HepG2 (cell line): ENCODE measurements around the gene SUPT4H1. TPM values are rescaled to one million over a fixed set of nuclear protein-coding genes. Genes with fewer than 3 reads are reported as not detected.
A peak's percentile ranks its signal among the peaks of the same experiment; 100 is the strongest.

ENCODE experiments used
- CENPX ChIP-seq: sonication (generic); formaldehyde crosslinking; IDR thresholded peaks from 2 replicates; pipeline ENCODE4 v1.9.0; 2021; ENCODE audit warnings: mild to moderate bottlenecking, missing genetic modification reagents, moderate library complexity
- CHD4 ChIP-seq: fragments of 200-600 bp; sonication (generic); IDR thresholded peaks from 2 replicates; pipeline ENCODE4 v1.7.0; 2017; ENCODE audit warnings: mild to moderate bottlenecking, low read length, borderline replicate concordance
- ETV6 ChIP-seq: sonication (generic); formaldehyde crosslinking; conservative IDR thresholded peaks from 2 replicates; pipeline ENCODE4 v1.4.0; 2020; ENCODE audit warnings: missing genetic modification reagents
- GATAD2A ChIP-seq: IDR thresholded peaks from 2 replicates; pipeline ENCODE4 v1.6.1; 2016
- KLF9 ChIP-seq: IDR thresholded peaks from 2 replicates; pipeline ENCODE4 v1.6.1; 2016; ENCODE audit warnings: low read depth
- MBD4 ChIP-seq: IDR thresholded peaks from 2 replicates; pipeline ENCODE4 v1.6.1; 2012; ENCODE audit warnings: low read length, inconsistent platforms, borderline replicate concordance
- REPIN1 ChIP-seq: sonication (generic); formaldehyde crosslinking; IDR thresholded peaks from 2 replicates; pipeline ENCODE4 v1.8.0; 2022; ENCODE audit warnings: missing genetic modification reagents, low read depth, mild to moderate bottlenecking, borderline replicate concordance
- SP5 ChIP-seq: IDR thresholded peaks from 2 replicates; pipeline ENCODE4 v1.6.1; 2016; ENCODE audit warnings: low read depth, borderline replicate concordance
- TCF7 ChIP-seq: sonication (generic); IDR thresholded peaks from 2 replicates; pipeline ENCODE4 v1.6.1; 2016; ENCODE audit warnings: antibody characterized with exemption, low read depth
- ZNF18 ChIP-seq: sonication (generic); formaldehyde crosslinking; IDR thresholded peaks from 2 replicates; pipeline ENCODE4 v1.8.0; 2022; ENCODE audit warnings: mild to moderate bottlenecking, missing genetic modification reagents; ENCODE audit not compliant: insufficient replicate concordance
- ZNF225 ChIP-seq: sonication (generic); formaldehyde crosslinking; IDR thresholded peaks from 2 replicates; pipeline ENCODE4 v1.4.0; 2020; ENCODE audit warnings: mild to moderate bottlenecking, missing genetic modification reagents
- ZNF547 ChIP-seq: sonication (generic); formaldehyde crosslinking; IDR thresholded peaks from 2 replicates; pipeline ENCODE4 v1.5.1; 2020; ENCODE audit warnings: mild to moderate bottlenecking, missing genetic modification reagents
- ZNF609 ChIP-seq: sonication (generic); formaldehyde crosslinking; IDR thresholded peaks from 2 replicates; pipeline ENCODE4 v1.4.0; 2020; ENCODE audit warnings: mild to moderate bottlenecking, missing genetic modification reagents, borderline replicate concordance
- ZNF792 ChIP-seq: IDR thresholded peaks from 2 replicates; pipeline ENCODE4 v1.6.1; 2016
- polyA plus RNA-seq, 8 experiments: library from polyadenylated mRNA; depleted of rRNA in 3 of 8; stranded (reverse) in 7 of 8; unstranded in 1 of 8; fragments of >200 nt; fragmentation: Illumina TruSeq in 4 of 8; extraction: Trizol in 4 of 8; gene quantifications; 2 replicates each; pipeline versions ENCODE4 v1.2.1 to v1.2.3, GENCODE V29; 2011 to 2016; ENCODE audit warnings: low read depth in 4 of 8, missing spikeins in 1 of 8, mixed read lengths in 1 of 8; ENCODE audit not compliant: insufficient read depth in 1 of 8
- total RNA-seq, 5 experiments: library from RNA; depleted of rRNA; stranded (reverse); fragments of >200 nt; fragmentation: Illumina TruSeq; extraction: Trizol; gene quantifications; 2 replicates each; pipeline ENCODE4 v1.2.3, GENCODE V29; 2016; ENCODE audit warnings: low read depth in 1 of 5
- TF ChIP-seq, protein P1 (sequence below): IDR thresholded peaks from 2 replicates; pipeline ENCODE4 v1.6.1; 2016; ENCODE audit warnings: mild to moderate bottlenecking

Gene SUPT4H1
- total and polyA plus RNA-seq, 2 of the 13 experiments (the other 11 are each of a cell fraction or from before 2014, with no cell fraction given): 155 to 244 TPM

GRCh38 chr17:58369214-58370031, 17.4 kb upstream of the SUPT4H1 start (continued):
- TF ChIP-seq REPIN1 (CRISPR knock-in tag) (peak; percentile 65; the same call in 1 of the 2 replicates), ZNF225 (peak; percentile 78; the same call in 1 of the 2 replicates), ZNF547 (CRISPR knock-in tag) (0 out of 2 replicates have a peak, but pooled peaks have one; percentile 30), GATAD2A (peak; percentile 87), ETV6 (CRISPR knock-in tag) (0 out of 2 replicates have a peak, but pooled peaks have one; percentile 28), ZNF609 (CRISPR knock-in tag) (peak; percentile 82; the same call in 1 of the 2 replicates), ZNF18 (CRISPR knock-in tag) (peak; percentile 38), TCF7 (peak; percentile 44; the same call in 1 of the 2 replicates), CHD4 (peak; percentile 89; the same call in 1 of the 2 replicates), MBD4 (no peak), KLF9 (CRISPR knock-in tag) (no peak), CENPX (CRISPR knock-in tag) (no peak), SP5 (CRISPR knock-in tag) (peak; percentile 98), ZNF792 (CRISPR knock-in tag) (peak; percentile 73; the same call in 1 of the 2 replicates)
- TF ChIP-seq, protein P1, sequence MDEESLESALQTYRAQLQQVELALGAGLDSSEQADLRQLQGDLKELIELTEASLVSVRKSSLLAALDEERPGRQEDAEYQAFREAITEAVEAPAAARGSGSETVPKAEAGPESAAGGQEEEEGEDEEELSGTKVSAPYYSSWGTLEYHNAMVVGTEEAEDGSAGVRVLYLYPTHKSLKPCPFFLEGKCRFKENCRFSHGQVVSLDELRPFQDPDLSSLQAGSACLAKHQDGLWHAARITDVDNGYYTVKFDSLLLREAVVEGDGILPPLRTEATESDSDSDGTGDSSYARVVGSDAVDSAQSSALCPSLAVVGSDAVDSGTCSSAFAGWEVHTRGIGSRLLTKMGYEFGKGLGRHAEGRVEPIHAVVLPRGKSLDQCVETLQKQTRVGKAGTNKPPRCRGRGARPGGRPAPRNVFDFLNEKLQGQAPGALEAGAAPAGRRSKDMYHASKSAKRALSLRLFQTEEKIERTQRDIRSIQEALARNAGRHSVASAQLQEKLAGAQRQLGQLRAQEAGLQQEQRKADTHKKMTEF: peak; percentile 66; the same call in 1 of the 2 replicates
